ENCODE measurements around the gene PCDHA13.

GRCh38 chr5:140916325-140916724 is 34.4 kb downstream of the PCDHA13 start:
- TF ChIP-seq POLR2AphosphoS5 (IDR thresholded peaks at IDR 0.05) = no peak
- TF ChIP-seq CTCF (IDR thresholded peaks at IDR 0.05) = no peak
- TF ChIP-seq POLR2A (IDR thresholded peaks at IDR 0.05) = no peak

Data from prostate gland (tissue), 2 donors.